ENCODE measurements around the gene TPRA1. TPM values are rescaled to one million over a fixed set of nuclear protein-coding genes. Genes with fewer than 3 reads are reported as not detected.
"Not testable (repeated sequence)": the region's sequence is repeated elsewhere in the genome, so short reads cannot be mapped to it uniquely, and the experiment has no call there.

The TPRA1 gene
- polyA plus RNA-seq, 2 of the 4 experiments (the other 2 are of a cell fraction), result 13.5 to 19.5 TPM

DNA sequence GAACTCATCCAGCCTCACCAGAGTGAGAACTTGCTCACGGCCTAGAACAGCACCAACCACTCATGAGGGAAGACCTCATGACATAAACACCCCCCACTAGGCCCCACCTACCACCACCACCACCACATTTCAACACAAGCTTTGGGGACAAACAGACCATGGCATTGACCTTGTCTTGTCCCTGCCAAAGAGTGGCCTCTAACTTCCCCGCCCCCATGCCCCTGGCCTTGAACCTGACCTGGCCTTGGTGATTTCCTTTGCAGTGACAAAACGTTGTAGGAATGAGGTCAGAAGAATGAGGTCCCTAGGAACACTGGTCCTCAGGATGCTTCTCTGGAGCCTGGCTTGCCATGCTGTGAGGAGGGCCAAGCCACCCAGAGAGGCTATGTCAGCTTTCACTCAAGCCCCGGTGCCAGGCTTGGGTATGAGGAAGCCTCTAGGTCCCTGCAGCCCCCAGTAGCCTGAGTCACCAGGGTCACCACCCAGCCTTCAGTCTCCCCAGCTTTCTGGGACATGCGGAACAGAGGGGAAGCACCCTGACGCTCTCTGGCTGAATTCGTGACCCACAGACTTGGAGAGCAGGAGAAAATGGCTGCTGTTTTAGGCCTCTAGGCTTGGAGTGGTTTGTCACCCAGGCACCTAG lies 57.9 kb downstream of the TPRA1 start:
- WGBS (ENCODE audit: missing lambda C conversion rate), result 61% methylated on average over 4 of the region's 7 CpGs
- TF ChIP-seq GATA3 (IDR thresholded peaks at IDR 0.05; ENCODE audit: borderline replicate concordance) (no peak), CTCF (IDR thresholded peaks at IDR 0.05) (no peak), SREBF2 (IDR thresholded peaks at IDR 0.05) (no peak), FOSL2 (IDR thresholded peaks at IDR 0.05) (no peak), FOSL2 (CRISPR knock-in tag; IDR thresholded peaks at IDR 0.05) (no peak), MAX (IDR thresholded peaks at IDR 0.05) (no peak), MAFK (IDR thresholded peaks at IDR 0.05; ENCODE audit: partially characterized antibody) (no peak), BHLHE40 (IDR thresholded peaks at IDR 0.05; ENCODE audit: low read depth, low read length) (no peak), NFE2L2 (conservative IDR thresholded peaks at IDR 0.05; ENCODE audit: low read length) (no peak), PHF8 (IDR thresholded peaks at IDR 0.05; ENCODE audit: borderline replicate concordance, low read depth) (no peak), ELK1 (IDR thresholded peaks at IDR 0.05; ENCODE audit: low read depth, low read length) (no peak), EHF (CRISPR knock-in tag; IDR thresholded peaks at IDR 0.05) (no peak), TP53 (CRISPR knock-in tag; IDR thresholded peaks at IDR 0.05) (no peak), CBX2 (IDR thresholded peaks at IDR 0.05; ENCODE audit: borderline replicate concordance, low read depth) (no peak), KDM5A (IDR thresholded peaks at IDR 0.05) (no peak), RFX5 (IDR thresholded peaks at IDR 0.05) (no peak), HEYL (CRISPR knock-in tag; IDR thresholded peaks at IDR 0.05) (no peak), ZFP36 (IDR thresholded peaks at IDR 0.05; ENCODE audit: borderline replicate concordance, partially characterized antibody) (no peak), NR3C1 (IDR thresholded peaks at IDR 0.05) (no peak), TFCP2L1 (CRISPR knock-in tag; IDR thresholded peaks at IDR 0.05) (no peak)
- Histone ChIP-seq H3K4me3 (no peak overlapping the region), H3K27ac (no peak overlapping the region), H3K4me1 (no peaks in the 10 kb centered on the region), H3K9me3 (no peaks in the 10 kb centered on the region), H3K4me2 (no peak overlapping the region)
- ChIA-PET POLR2A (no interaction called here), CTCF (interaction anchor here (1.2 kb wide), 1 partner anchor 15 kb away, joined by 3 read pairs; no protein-coding TSS in a partner anchor)
- no peak for ATAC-seq
- DNase-seq (ENCODE audit: low read depth in 1 of 2, low spot score in 1 of 2), result no peak
- no peak for FAIRE-seq

- Histone ChIP-seq H3K4me2 (no peak overlapping the region), H3K9me3 (no peaks in the 10 kb centered on the region), H3K4me3 (no peak overlapping the region), H3K4me1 (no peaks in the 10 kb centered on the region), H3K27ac (no peak overlapping the region)
- TF ChIP-seq SMC3 (IDR thresholded peaks at IDR 0.05), result no peak
- TF ChIP-seq CHD4 (IDR thresholded peaks at IDR 0.05; ENCODE audit: borderline replicate concordance), result no peak
- no peak for TF ChIP-seq POLR2AphosphoS2 (conservative IDR thresholded peaks at IDR 0.05; ENCODE audit: low read length)
- TF ChIP-seq, protein P1, sequence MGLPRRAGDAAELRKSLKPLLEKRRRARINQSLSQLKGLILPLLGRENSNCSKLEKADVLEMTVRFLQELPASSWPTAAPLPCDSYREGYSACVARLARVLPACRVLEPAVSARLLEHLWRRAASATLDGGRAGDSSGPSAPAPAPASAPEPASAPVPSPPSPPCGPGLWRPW (IDR thresholded peaks at IDR 0.05), result no peak
- no peak for TF ChIP-seq EHF (CRISPR knock-in tag; IDR thresholded peaks at IDR 0.05)
- no peak for FAIRE-seq
- CTCF ChIA-PET, result interaction anchor here (1.0 kb wide), 1 partner anchor 158 kb away, joined by 3 read pairs; no protein-coding TSS in a partner anchor
- DNase-seq (ENCODE audit: low read depth in 1 of 2, low spot score in 1 of 2), result no peak
- POLR2A ChIA-PET, result no interaction called here
- ATAC-seq, result no peak
- whole genome bisulfite sequencing (ENCODE audit: missing lambda C conversion rate), result 40% methylated on average over 2 of the region's 2 CpGs
Measured at GRCh38 chr3:127531821-127532220, 58.7 kb downstream of the TPRA1 start.

GRCh38 chr3:127530863-127531262 lies 59.7 kb downstream of the TPRA1 start:
- ATAC-seq; POLR2A ChIA-PET; H3K27ac ChIP-seq; H3K4me2 ChIP-seq; H3K4me3 ChIP-seq; DNase-seq (ENCODE audit: low read depth in 1 of 2, low spot score in 1 of 2); H3K9me3 ChIP-seq; FAIRE-seq; H3K4me1 ChIP-seq: not testable (repeated sequence)
- WGBS (ENCODE audit: missing lambda C conversion rate), result 70% methylated on average over 7 of the region's 7 CpGs
- CTCF ChIA-PET, result interaction anchor here (1.0 to 1.4 kb wide), 2 partner anchors 17 to 157 kb away, joined by 3 read pairs; no protein-coding TSS in a partner anchor

All from A549 (cell line).